ENCODE results near the gene NOPCHAP1.

The NOPCHAP1 gene

DNA sequence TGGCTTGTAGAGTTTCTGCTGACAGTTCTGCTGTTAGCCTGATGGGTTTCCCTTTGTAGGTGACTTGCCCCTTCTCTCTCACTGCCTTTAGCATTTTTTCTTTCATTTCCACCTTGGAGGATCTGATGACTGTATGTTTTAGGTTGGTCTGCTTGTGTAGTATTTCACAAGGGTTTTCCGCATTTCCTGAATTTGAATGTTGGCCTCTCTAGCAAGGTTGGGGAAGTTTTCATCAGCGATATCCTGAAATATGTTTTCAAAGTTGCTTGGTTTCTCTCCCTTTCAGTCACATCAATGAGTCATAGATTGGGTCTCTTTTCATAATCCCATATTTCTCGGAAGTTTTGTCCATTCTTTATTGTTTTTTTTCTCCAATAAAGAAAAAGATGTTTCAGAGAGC, 11.4 kb downstream of the NOPCHAP1 start:
- no peak for DNase-seq (ENCODE audit: low read depth)
- no peak overlapping the region for H3K4me3 ChIP-seq (ENCODE audit: low read depth, low read length)
- no peak for TF ChIP-seq CTCF (IDR thresholded peaks at IDR 0.05; ENCODE audit: control insufficient read depth, extremely low read depth, insufficient read depth)

DNA sequence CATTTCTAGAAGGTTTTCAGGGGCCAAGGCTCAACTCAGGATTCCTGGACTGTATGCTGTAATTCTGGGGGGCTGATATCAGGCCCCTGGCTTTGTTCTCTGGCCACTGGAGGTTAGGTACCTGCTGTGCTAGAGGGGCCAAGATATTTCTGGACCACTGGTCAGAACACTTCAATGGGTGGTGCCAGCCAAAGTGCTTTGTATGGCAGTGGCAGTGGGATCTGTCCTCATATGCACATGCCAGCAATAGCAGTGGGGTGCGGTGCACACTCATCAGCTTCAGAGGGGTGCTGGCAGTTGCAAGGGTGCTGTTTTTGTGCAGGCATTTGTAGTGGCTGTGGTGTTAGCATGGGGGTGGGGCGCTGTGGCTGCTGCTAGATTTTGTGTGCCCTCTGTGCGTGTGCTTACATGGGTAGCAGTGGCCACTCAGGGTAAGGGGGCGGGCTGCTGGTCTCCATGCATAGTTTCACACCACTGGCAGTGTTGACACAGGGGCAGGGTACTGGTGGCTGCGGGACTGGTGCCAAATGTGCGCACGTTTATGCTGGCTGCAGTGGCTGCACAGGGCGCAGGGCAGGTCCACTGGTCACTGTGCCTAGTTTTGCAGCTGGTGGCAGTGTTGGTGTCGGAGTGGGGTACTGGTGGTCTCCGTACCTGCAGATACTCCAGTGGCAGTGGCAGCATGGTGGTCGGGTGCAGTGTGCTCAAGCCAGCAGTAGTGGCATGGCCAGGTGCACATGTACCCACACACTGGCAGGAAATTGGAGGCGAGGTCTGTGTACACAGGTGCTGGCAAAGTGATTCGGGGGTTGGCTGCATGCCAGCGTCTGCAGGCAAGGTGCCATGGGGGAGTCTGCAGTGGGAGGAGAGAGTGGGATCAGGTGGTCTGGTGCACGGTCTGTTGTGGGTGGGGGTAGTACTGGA, 12.6 kb downstream of the NOPCHAP1 start:
- H3K4me3 ChIP-seq (ENCODE audit: low read depth, low read length): no peak overlapping the region
- no peak for DNase-seq (ENCODE audit: low read depth)
- TF ChIP-seq CTCF (IDR thresholded peaks at IDR 0.05; ENCODE audit: control insufficient read depth, extremely low read depth, insufficient read depth): no peak

DNA sequence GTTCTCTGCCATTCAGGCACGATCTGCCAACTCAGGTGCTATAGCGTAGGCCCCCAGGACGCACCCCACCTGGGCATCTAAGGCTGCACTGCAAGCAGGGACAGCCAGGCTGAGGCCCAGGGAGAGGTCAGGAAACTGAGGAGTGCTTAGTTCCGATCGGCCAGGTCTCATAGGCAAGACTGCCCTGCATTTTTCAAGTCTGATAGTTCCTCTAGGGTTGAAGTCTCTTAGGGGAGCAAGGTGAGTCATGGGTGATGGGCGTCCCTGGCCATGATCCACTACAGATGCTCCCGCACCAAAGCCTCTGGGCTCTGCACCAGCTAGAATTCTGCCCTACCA, 13.2 kb downstream of the NOPCHAP1 start:
- no peak for TF ChIP-seq CTCF (IDR thresholded peaks at IDR 0.05; ENCODE audit: control insufficient read depth, extremely low read depth, insufficient read depth)
- no peak for DNase-seq (ENCODE audit: low read depth)
- H3K4me3 ChIP-seq (ENCODE audit: low read depth, low read length): no peak overlapping the region

DNA sequence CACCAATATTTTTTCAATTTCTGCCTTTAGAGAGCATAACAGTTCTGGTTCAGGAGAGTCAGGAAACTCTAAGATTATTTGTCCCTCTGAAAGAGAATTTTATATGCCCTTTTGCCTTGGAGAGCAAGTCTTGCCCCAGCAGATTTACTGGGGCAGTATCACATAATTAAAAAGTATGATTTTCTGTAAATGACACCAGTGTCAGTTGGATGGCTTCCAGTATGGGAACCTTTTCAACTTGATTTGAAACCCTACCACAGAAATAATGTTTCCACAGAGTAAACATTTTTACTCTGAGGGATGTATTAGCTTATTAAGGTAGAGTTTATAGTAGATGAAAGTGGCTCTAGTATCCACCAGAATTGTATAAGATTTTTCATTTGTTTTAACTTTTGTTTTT, 15.4 kb downstream of the NOPCHAP1 start:
- no peak overlapping the region for H3K4me3 ChIP-seq (ENCODE audit: low read depth, low read length)

DNA sequence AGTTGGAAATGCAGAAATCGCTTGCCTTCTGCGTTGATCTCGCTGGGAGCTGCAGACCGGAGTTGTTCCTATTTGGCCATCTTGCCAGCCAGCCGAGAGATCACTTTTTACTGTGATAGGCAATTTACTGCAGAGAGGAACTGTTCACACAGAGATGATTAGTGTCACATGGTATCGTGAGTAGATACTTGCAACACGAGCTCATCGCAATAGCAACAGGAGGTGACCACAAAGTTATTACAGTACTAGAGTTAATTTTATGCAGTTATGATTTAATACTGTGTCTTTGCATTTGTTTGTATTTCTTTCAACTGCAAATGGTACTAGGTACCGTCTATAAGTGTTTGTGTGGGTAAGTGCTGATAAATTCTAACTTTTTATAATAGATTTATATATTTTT, 27.8 kb downstream of the NOPCHAP1 start:
- no peak overlapping the region for H3K4me3 ChIP-seq (ENCODE audit: low read depth, low read length)
- DNase-seq (ENCODE audit: low read depth): no peak
- no peak for TF ChIP-seq CTCF (IDR thresholded peaks at IDR 0.05; ENCODE audit: control insufficient read depth, extremely low read depth, insufficient read depth)

More for the DNA sequence above, 15.4 kb downstream of the NOPCHAP1 start:
- TF ChIP-seq CTCF (IDR thresholded peaks at IDR 0.05; ENCODE audit: control insufficient read depth, extremely low read depth, insufficient read depth): no peak
- DNase-seq (ENCODE audit: low read depth): no peak

DNA sequence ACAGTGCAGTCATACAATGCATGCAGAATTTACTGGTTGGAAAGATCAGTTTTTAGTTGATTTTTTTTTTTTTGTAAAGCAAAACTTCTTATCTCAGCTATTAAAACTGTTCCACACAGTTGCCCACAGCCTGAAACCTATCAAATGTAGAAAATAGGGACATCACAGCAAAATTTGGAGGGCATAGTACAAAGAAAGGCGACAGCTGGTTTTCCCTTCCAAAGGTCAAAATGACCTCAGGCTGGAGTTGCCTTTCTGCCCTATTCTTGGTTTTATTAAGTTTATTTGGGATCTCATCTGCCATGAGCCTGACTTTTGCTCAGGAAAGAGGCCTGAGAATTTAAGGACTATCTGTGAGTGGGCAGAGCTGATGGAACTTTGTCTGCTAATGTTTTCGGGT, 28.5 kb downstream of the NOPCHAP1 start:
- H3K4me3 ChIP-seq (ENCODE audit: low read depth, low read length): no peak overlapping the region
- DNase-seq (ENCODE audit: low read depth): no peak
- TF ChIP-seq CTCF (IDR thresholded peaks at IDR 0.05; ENCODE audit: control insufficient read depth, extremely low read depth, insufficient read depth): no peak

DNA sequence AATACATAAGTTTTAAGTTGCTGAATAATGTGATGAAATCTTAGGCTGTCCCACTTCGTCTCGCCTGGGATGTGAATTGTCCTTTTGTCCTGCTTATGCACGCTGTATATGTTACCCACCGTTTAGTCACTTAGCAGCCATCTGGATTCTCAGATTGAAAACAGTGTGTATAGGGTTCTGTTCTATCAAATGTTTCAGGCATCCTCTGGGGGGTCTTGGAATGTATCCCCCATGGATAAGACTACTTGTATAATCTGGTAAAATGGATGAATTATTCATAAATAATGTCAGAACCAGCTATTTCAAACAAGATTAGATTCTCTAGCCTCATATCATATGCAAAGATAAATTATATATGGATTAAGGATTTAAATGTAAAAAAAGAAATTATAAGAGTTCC, 29.4 kb downstream of the NOPCHAP1 start:
- no peak for TF ChIP-seq CTCF (IDR thresholded peaks at IDR 0.05; ENCODE audit: control insufficient read depth, extremely low read depth, insufficient read depth)
- H3K4me3 ChIP-seq (ENCODE audit: low read depth, low read length): no peak overlapping the region

More for the DNA sequence above, 29.4 kb downstream of the NOPCHAP1 start:
- no peak for DNase-seq (ENCODE audit: low read depth)
